ENCODE measurements around the gene FADD.

The FADD gene

DNA sequence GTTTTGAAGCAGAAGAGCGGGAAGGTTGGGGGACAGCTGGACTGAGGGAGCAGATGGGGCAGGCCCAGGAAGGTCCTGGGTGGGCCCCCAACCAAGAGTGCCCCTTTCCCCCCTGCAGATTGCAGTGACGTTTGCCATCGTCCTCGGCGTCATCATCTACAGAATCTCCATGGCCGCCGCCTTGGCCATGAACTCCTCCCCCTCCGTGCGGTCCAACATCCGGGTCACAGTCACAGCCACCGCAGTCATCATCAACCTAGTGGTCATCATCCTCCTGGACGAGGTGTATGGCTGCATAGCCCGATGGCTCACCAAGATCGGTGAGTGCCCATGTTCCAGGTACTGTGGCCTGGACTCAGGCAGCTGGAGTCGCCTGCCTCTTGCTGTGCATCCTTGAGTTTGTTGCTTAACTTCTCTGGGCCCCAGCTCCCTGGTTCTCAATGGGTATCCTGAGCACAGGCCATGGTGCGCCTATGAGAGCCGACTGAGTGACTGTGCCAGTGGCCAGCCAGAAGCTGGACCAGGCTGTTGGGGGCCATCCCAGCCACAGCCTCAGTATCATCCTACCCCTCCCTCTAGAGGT lies 42.0 kb upstream of the FADD start:
- no peak overlapping the region for H3K4me3 ChIP-seq (ENCODE audit: low read depth, low read length)
- TF ChIP-seq, protein P1, sequence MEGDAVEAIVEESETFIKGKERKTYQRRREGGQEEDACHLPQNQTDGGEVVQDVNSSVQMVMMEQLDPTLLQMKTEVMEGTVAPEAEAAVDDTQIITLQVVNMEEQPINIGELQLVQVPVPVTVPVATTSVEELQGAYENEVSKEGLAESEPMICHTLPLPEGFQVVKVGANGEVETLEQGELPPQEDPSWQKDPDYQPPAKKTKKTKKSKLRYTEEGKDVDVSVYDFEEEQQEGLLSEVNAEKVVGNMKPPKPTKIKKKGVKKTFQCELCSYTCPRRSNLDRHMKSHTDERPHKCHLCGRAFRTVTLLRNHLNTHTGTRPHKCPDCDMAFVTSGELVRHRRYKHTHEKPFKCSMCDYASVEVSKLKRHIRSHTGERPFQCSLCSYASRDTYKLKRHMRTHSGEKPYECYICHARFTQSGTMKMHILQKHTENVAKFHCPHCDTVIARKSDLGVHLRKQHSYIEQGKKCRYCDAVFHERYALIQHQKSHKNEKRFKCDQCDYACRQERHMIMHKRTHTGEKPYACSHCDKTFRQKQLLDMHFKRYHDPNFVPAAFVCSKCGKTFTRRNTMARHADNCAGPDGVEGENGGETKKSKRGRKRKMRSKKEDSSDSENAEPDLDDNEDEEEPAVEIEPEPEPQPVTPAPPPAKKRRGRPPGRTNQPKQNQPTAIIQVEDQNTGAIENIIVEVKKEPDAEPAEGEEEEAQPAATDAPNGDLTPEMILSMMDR (IDR thresholded peaks at IDR 0.05; ENCODE audit: borderline replicate concordance, insufficient read depth, low read depth, low read length), result no peak

DNA sequence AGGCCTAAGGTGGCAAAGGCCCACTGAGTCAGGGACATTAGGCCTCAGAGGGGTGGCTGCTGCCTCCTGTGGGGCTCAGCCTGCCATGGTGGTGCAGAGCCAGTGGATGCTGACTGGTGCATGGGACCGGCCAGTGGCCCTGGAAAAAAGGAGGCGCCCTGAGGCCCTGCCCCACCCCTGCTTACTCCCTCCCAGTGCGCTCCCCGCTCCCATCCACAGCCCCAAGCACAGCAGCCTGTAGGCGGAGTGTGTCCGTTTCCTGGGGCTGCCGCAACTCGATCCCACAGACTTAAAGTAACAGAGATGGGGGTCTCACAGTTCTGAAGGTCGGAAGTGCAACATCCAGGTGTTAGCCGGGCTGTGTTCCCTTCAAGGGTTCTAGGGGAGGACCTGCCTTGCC lies 38.4 kb upstream of the FADD start:
- H3K4me3 ChIP-seq (ENCODE audit: low read depth, low read length), result no peak overlapping the region
- TF ChIP-seq, protein P1 (IDR thresholded peaks at IDR 0.05; ENCODE audit: borderline replicate concordance, insufficient read depth, low read depth, low read length), result no peak

DNA sequence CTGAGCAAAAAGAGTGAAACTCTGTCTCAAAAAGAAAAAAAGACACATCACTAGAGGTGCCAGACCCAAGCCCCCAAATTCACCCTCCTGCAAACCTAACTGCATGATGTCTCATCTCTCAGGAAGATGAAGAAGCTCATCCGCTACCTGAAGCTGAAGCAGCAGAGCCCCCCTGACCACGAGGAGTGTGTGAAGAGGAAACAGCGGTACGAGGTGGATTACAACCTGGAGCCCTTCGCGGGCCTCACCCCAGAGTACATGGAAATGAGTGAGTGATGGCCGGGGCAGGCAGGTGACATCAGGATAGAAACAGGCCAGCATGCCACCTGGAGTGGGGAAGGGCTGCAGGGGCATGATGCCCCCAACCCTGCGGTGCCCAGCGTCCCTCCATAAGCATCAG lies 36.0 kb upstream of the FADD start:
- H3K4me3 ChIP-seq (ENCODE audit: low read depth, low read length), result no peak overlapping the region
- TF ChIP-seq, protein P1 (IDR thresholded peaks at IDR 0.05; ENCODE audit: borderline replicate concordance, insufficient read depth, low read depth, low read length), result no peak

DNA sequence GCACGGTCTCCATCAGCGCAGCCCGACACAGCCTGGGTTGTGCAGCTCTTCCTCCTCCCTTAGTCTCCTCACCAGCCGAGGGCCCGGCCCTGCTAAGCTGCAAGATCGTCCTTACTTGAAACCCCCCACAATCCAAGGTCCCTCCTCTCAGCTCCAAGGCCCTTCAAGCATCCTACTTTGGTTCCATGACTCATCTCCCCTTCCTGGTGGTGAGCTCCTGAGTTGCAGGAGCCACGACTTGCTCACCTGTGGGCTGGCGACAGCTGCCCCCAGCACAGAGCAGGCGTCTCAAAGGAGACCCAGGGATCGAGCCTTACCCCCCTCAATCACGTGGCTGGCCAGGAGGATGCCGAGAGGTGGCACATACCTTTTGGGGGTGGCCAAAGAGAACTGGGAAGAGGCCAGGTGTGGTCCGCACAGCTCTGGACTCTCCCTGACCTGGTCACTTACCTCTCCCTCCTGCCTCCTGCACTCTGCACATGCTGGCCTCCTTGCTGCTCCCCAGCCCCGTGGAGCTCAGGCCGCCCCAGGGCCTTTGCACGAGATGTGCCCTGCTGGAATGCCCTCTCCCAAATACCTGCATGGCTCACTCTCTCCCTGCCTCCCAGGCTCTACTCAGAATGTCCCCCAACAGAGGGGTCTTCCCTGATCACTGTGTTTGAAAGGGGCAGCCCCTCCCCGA lies 35.2 kb upstream of the FADD start:
- no peak overlapping the region for H3K4me3 ChIP-seq (ENCODE audit: low read depth, low read length)
- TF ChIP-seq, protein P1 (IDR thresholded peaks at IDR 0.05; ENCODE audit: borderline replicate concordance, insufficient read depth, low read depth, low read length), result no peak

DNA sequence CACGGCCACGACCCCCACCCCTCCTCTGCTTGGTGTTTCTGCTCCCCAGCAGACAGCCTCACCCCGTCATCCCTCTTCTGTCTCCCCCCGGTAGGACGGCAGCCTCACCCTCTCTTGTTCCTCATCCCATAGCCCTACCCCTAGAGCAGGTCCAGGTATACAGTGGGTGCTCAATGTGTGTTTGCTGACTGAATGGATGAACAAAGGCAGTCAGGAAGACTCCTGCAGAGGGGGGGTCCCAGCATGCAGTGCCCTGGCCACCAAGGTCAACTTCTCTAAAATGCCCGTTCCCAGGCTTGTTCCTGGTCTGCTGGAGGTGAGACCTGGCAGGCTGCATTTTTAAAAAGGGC lies 34.7 kb upstream of the FADD start:
- TF ChIP-seq, protein P1 (IDR thresholded peaks at IDR 0.05; ENCODE audit: borderline replicate concordance, insufficient read depth, low read depth, low read length), result no peak
- H3K4me3 ChIP-seq (ENCODE audit: low read depth, low read length), result no peak overlapping the region

DNA sequence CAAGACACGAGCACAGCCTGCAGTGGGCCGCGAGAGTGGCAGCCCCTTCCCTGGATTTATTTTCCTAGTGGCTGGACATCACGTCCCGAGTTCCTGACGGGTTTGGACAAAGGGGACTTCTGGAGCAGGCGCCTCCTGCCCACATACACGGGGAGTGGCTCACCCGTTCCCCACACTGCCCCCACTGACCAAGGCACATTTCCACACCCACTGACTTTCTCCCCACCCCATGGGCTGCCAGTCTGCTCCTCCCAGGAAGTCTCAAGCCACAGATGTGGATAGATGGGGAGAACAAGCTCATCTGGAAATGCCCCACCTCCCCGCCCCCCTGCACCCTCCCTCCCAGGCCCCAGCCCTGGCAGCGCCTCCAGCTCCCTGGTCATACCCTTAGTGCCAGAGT lies 34.0 kb upstream of the FADD start:
- TF ChIP-seq, protein P1 (IDR thresholded peaks at IDR 0.05; ENCODE audit: borderline replicate concordance, insufficient read depth, low read depth, low read length), result no peak
- H3K4me3 ChIP-seq (ENCODE audit: low read depth, low read length), result no peak overlapping the region

DNA sequence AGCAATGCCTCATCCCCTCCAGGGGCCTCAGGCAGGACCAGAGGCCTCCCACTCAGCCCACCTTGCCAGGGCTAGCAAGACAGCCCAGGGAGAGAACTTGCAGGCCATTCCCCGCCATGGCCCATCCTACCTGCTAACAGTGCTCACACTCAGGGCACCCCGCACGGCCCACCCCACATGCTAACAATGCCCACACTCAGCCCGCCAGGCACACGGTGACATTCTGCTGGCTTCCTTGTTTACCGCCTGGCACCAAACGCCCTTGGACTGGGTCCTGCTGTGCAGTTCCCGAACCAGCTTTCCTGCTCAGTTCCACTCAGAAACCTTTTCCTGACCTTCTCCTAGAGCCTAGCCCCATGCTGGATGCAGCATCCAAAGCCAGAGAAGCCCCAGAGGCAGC lies 33.5 kb upstream of the FADD start:
- H3K4me3 ChIP-seq (ENCODE audit: low read depth, low read length), result no peak overlapping the region
- TF ChIP-seq, protein P1 (IDR thresholded peaks at IDR 0.05; ENCODE audit: borderline replicate concordance, insufficient read depth, low read depth, low read length), result no peak
